SK-N-SH (cell line): ENCODE measurements around the gene PCBP4. TPM values are rescaled to one million over a fixed set of nuclear protein-coding genes. Genes with fewer than 3 reads are reported as not detected.

ENCODE experiments used
- CTCF ChIA-PET: fragments of 300-600, 350-600 bp; formaldehyde crosslinking; extraction: SDS; loops from one replicate; lab custom pipeline; 2021; lab: Yijun Ruan, JAX
- POLR2A ChIA-PET: fragments of 350-600 bp; sonication (Branson Sonifier 250); formaldehyde crosslinking; extraction: SDS; loops from one replicate; lab custom pipeline; 2020; ENCODE audit warnings: antibody characterized with exemption, inconsistent platforms; lab: Yijun Ruan, JAX
- DNase-seq: peaks from one replicate; pipeline ENCODE4 v3.0.0; 2012
- H2AFZ ChIP-seq: fragments of 200-600 bp; sonication (generic); 2 replicates; pipeline ENCODE4 v1.8.1; 2016; ENCODE audit warnings: antibody characterized with exemption, mild to moderate bottlenecking, low read depth
- H3F3A ChIP-seq: fragments of 200-600 bp; sonication (generic); replicated peaks from 2 replicates; pipeline ENCODE3; 2016; ENCODE audit warnings: antibody characterized with exemption, mild to moderate bottlenecking; ENCODE audit not compliant: insufficient read depth
- H3K27ac ChIP-seq, 2 experiments: fragments of 200-500 bp in 1 of 2; fragments of 200-600 bp in 1 of 2; sonication (Bioruptor generic) in 1 of 2; sonication (generic), shearing (Covaris generic) in 1 of 2; 2 replicates each; pipeline versions ENCODE4 v1.5.1 to v1.6.1; 2014 to 2016; ENCODE audit warnings: low read depth in 2 of 2, inconsistent platforms in 1 of 2, low read length in 1 of 2, mild to moderate bottlenecking in 1 of 2, mixed read lengths in 1 of 2
- H3K27me3 ChIP-seq: fragments of 200-600 bp; sonication (generic), shearing (Covaris generic); 2 replicates; pipeline ENCODE4 v1.6.1; 2016; ENCODE audit warnings: mixed run types; ENCODE audit not compliant: insufficient read depth
- H3K36me3 ChIP-seq, 2 experiments: fragments of 200-500 bp in 1 of 2; fragments of 200-600 bp in 1 of 2; sonication (Bioruptor generic) in 1 of 2; sonication (generic) in 1 of 2; replicated peaks in 1 of 2; 2 replicates each; pipeline versions ENCODE3 to v1.5.1; 2014 to 2016; ENCODE audit warnings: low read length in 1 of 2, mild to moderate bottlenecking in 1 of 2; ENCODE audit not compliant: insufficient read depth in 2 of 2, control insufficient read depth in 1 of 2
- H3K4me1 ChIP-seq, 2 experiments: fragments of 200-500 bp in 1 of 2; fragments of 200-600 bp in 1 of 2; sonication (Bioruptor generic) in 1 of 2; sonication (generic), shearing (Covaris generic) in 1 of 2; 2 replicates each; pipeline versions ENCODE4 v1.5.1 to v1.6.1; 2014 to 2016; ENCODE audit warnings: low read depth in 1 of 2, low read length in 1 of 2, mixed run types in 1 of 2; ENCODE audit not compliant: insufficient read depth in 2 of 2, control insufficient read depth in 1 of 2
- H3K4me2 ChIP-seq: fragments of 200-600 bp; sonication (generic), shearing (Covaris generic); 2 replicates; pipeline ENCODE4 v1.6.1; 2017; ENCODE audit warnings: mixed run types
- H3K4me3 ChIP-seq, 2 experiments: fragments of 200-500 bp in 1 of 2; fragments of 200-600 bp in 1 of 2; sonication (Bioruptor generic) in 1 of 2; sonication (generic), shearing (Covaris generic) in 1 of 2; 2 replicates each; pipeline versions ENCODE4 v1.5.1 to v1.8.1; 2014 to 2016; ENCODE audit warnings: low read depth in 2 of 2, inconsistent platforms in 1 of 2, low read length in 1 of 2, mild to moderate bottlenecking in 1 of 2, mixed read lengths in 1 of 2, moderate library complexity in 1 of 2
- H3K79me2 ChIP-seq: fragments of 200-600 bp; sonication (generic); 2 replicates; pipeline ENCODE4 v1.8.1; 2017; ENCODE audit warnings: mild to moderate bottlenecking; ENCODE audit not compliant: insufficient read depth
- H3K9ac ChIP-seq: fragments of 200-600 bp; sonication (generic); 2 replicates; pipeline ENCODE4 v1.6.1; 2017; ENCODE audit warnings: mixed run types
- H3K9me2 ChIP-seq: fragments of 200-600 bp; sonication (generic); 2 replicates; pipeline ENCODE4 v1.6.1; 2017; ENCODE audit warnings: mixed run types
- H3K9me3 ChIP-seq: fragments of 200-600 bp; sonication (generic); 2 replicates; pipeline ENCODE4 v1.6.1; 2017; ENCODE audit warnings: mixed run types, mild to moderate bottlenecking, moderate library complexity
- H4K20me1 ChIP-seq: fragments of 200-600 bp; sonication (generic); 2 replicates; pipeline ENCODE4 v1.6.1; 2017; ENCODE audit warnings: mild to moderate bottlenecking, mixed run types; ENCODE audit not compliant: insufficient read depth
- ELF1 ChIP-seq: IDR thresholded peaks from 2 replicates; pipeline ENCODE4 v1.4.0; 2012
- EZH2phosphoT487 ChIP-seq: fragments of 200-600 bp; sonication (generic); IDR thresholded peaks from 2 replicates; pipeline ENCODE4 v1.6.1; 2017; ENCODE audit warnings: low read depth, mixed run types, mild to moderate bottlenecking, antibody characterized with exemption, moderate library complexity, borderline replicate concordance
- FOXJ3 ChIP-seq: sonication (generic); formaldehyde crosslinking; IDR thresholded peaks from 2 replicates; pipeline ENCODE4 v1.5.1; 2020; ENCODE audit warnings: mild to moderate bottlenecking, missing genetic modification reagents
- FOXM1 ChIP-seq: IDR thresholded peaks from 2 replicates; pipeline ENCODE4 v1.4.0; 2012; ENCODE audit warnings: low read depth, mild to moderate bottlenecking
- IRF3 ChIP-seq: fragments of 150-350 bp; IDR thresholded peaks from 2 replicates; pipeline ENCODE4 v1.6.1; 2016; ENCODE audit warnings: mild to moderate bottlenecking, low read depth, low read length
- JUND ChIP-seq: IDR thresholded peaks from 2 replicates; pipeline ENCODE4 v1.4.0; 2012
- RCOR1 ChIP-seq: fragments of 150-350 bp; IDR thresholded peaks from 2 replicates; pipeline ENCODE4 v1.6.1; 2017; ENCODE audit warnings: antibody characterized with exemption, low read length
- SMC3 ChIP-seq: IDR thresholded peaks from 2 replicates; pipeline ENCODE4 v1.6.1; 2012; ENCODE audit warnings: low read depth, low read length, improper control_type of control experiment
- USF1 ChIP-seq: IDR thresholded peaks from 2 replicates; pipeline ENCODE4 v1.4.0; 2012; ENCODE audit warnings: low read depth, borderline replicate concordance
- YY1 ChIP-seq: IDR thresholded peaks from 2 replicates; pipeline ENCODE4 v1.4.0; 2012; ENCODE audit warnings: low read depth, mild to moderate bottlenecking
- ZBTB33 ChIP-seq: IDR thresholded peaks from 2 replicates; pipeline ENCODE4 v1.4.0; 2012; ENCODE audit warnings: low read depth, borderline replicate concordance
- WGBS: methylation state at CpG from one replicate; pipeline ENCODE4 v1.1.6; 2017; ENCODE audit warnings: low lambda C conversion rate; 5-methylcytosine and 5-hydroxymethylcytosine counted together
- polyA plus RNA-seq, 3 experiments: library from polyadenylated mRNA; depleted of rRNA; stranded (reverse); fragments of >200 nt; gene quantifications; 2 replicates each; pipeline ENCODE4 v1.2.3, GENCODE V29; 2012
- TF ChIP-seq, protein P1 (sequence below): fragments of 150-350 bp; IDR thresholded peaks from 2 replicates; pipeline ENCODE4 v1.6.1; 2017; ENCODE audit warnings: antibody characterized with exemption, low read length, low read depth, borderline replicate concordance

The PCBP4 gene
- polyA plus RNA-seq, 1 of the 3 experiments (the other 2 are of a cell fraction) = 97.4 TPM

DNA sequence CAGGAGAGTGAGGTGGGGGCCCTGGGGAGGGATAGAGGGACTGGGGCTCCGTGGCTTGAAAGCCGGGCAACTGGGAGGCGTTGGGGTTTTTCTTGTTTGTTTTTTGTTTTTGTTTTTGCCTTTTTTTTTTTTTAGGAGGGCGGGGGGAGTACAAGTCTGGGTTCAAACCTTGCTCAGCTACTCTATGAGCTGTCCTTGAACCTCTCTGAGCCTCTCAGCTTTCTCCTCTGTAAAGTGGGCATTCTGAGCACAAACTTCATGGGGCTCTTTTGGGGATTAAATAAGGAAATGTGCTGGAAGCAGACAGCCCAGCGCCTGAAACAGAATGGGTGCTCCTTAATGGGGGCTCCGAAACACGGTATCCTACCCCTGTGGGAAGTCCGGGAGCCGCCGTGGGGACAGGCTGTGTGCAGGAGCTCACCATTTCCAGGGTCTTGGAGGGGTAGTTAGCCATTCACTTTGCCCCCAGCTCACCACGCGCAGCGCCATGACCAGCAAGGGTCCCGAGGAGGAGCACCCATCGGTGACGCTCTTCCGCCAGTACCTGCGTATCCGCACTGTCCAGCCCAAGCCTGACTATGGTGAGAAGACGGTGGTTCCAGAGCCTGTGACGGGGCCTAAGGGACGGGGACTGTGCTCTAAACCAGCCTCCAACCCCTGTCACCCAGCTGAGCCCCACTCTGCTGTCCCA lies 16.5 kb upstream of the PCBP4 start:
- 71% methylated on average over 20 of the region's 22 CpGs for WGBS
- Histone ChIP-seq H3K4me2 (peak overlapping the region; percentile 97), H3K4me1 (peaks cover 5 to 19% of the 10 kb centered on the region in 2 experiments; a peak in 3 of 4 replicates), H3K9ac (peak overlapping the region; percentile 89), H3K79me2 (peaks cover 40% of the 10 kb centered on the region), H2AFZ (peak overlapping the region; percentile 94; the same call in 1 of the 2 replicates), H3K27ac (peak overlapping the region; percentile 89 to 93), H3K27me3 (no peaks in the 10 kb centered on the region), H3F3A (peaks cover 16% of the 10 kb centered on the region), H3K9me3 (no peaks in the 10 kb centered on the region), H3K9me2 (no peaks in the 10 kb centered on the region), H4K20me1 (no peaks in the 10 kb centered on the region), H3K4me3 (peak overlapping the region; percentile 68 to 90), H3K36me3 (peaks cover 0 to 5% of the 10 kb centered on the region in 2 experiments)
- ChIA-PET CTCF (interaction anchor here (0.9 to 4.8 kb wide), 16 partner anchors 9 to 265 kb away, joined by 3 to 45 read pairs (median 10); partner anchors contain the start of genes ABHD14A, ABHD14B, GPR62 and PARP3), POLR2A (interaction anchor here (0.8 to 4.3 kb wide), 8 partner anchors 9 to 171 kb away, joined by 3 to 42 read pairs (median 4); partner anchors contain the start of genes ABHD14A, ABHD14B, PARP3 and POC1A)
- DNase-seq = no peak
- TF ChIP-seq USF1 (no peak), JUND (no peak), YY1 (no peak), IRF3 (no peak), FOXJ3 (CRISPR knock-in tag) (no peak), ELF1 (no peak), FOXM1 (no peak), ZBTB33 (no peak), EZH2phosphoT487 (no peak), RCOR1 (no peak), SMC3 (no peak)
- TF ChIP-seq, protein P1, sequence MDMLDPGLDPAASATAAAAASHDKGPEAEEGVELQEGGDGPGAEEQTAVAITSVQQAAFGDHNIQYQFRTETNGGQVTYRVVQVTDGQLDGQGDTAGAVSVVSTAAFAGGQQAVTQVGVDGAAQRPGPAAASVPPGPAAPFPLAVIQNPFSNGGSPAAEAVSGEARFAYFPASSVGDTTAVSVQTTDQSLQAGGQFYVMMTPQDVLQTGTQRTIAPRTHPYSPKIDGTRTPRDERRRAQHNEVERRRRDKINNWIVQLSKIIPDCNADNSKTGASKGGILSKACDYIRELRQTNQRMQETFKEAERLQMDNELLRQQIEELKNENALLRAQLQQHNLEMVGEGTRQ = no peak
